ENCODE data around the gene PTDSS2.

PTDSS2 gene

GRCh38 chr11:494761-495536 is 44.9 kb downstream of the PTDSS2 start:
- peak in 10 of 14 donors; percentile 41 to 88 (median 64) for DNase-seq

GRCh38 chr11:495537-495931 is 45.5 kb downstream of the PTDSS2 start:
- DNase-seq = no peak

DNA sequence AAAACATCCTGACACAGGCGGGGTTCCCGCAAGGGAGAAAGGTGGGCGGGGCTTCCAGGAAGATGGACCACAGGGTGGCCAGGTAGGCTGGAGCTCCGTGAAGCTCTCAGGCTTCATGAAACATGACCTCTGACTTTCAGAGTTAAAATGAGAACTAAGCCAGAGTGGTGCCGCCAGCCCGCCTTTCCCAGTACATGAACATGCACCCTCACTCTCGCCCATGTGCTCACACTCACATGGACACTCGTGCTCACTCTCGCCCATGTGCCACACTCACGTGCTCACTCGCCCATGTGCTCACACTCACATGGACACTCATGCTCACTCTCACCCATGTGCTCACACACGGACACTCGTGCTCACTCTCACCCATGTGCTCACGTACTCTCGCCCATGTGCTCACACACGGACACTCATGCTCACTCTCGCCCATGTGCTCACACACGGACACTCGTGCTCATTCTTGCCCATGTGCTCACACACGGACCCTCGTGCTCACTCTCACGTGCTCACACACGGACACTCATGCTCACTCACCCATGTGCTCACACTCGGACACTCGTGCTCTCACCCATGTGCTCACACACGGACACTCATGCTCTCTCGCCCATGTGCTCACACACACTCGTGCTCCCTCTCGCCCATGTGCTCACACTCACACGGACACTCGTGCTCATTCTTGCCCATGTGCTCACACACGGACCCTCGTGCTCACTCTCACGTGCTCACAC is 46.9 kb downstream of the PTDSS2 start:
- DNase-seq = no peak

DNA sequence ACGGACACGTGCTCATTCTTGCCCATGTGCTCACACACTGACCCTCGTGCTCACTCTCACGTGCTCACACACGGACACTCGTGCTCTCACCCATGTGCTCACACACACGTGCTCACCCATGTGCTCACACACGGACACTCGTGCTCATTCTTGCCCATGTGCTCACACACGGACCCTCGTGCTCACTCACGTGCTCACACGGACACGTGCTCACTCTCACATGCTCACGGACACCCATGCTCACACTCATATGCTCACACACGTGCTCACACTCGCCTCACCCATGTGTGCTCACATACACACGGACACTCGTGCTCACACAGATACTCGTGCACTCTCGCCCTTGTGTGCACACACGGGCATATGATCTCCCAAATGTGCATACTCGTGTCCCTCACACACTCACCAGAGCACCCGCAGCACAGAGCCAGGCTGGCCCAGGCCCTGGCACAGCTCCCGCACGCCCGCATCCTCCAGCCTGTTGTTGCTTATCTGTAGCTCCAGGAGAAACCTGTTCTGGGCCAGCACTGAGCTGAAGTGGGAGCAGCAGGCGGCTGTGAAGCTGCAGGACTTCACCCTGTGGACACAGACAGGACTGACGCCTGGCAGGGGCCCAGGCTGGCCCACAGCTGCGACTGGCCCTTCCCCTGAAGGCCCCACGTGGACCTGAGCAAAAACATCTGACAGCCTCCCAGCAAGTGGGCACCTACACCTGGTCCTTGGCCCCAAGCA is 47.7 kb downstream of the PTDSS2 start:
- no peak for DNase-seq

- DNase-seq = no peak
These were observed 48.5 kb downstream of the PTDSS2 start for GRCh38 chr11:498297-499181.

GRCh38 chr11:499201-500076 is 49.4 kb downstream of the PTDSS2 start:
- no peak for DNase-seq

GRCh38 chr11:501001-501682 is 51.1 kb downstream of the PTDSS2 start:
- DNase-seq = no peak

DNA sequence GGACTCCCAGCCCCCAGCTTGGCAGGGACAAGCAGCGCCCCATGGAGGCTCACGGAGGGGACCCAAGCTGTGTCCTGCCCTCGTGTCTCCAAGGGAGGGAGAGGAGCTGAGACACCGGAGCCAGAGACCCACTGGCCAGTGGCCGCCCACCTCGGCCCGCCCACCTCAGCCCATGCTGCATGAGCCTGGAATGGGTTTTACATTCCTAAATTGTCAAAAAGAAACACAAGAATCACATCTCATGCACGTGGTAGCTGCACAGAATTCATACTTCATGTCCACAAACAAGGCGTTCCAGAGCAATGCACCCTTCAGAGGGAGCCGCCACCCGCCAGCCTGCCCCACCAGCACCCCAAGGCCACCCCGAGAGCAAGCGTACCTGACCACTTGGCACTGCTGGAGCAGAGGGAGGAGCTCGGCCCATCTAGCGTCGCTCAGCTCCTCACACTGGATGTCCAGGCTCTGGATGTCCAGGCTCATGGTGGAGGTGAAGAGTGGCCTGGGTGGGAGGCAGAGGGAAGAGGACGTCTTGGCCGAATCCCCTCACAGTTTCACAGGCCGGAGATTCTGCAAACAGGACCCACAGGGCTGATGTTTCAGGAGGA is 51.7 kb downstream of the PTDSS2 start:
- no peak for DNase-seq

- no peak for DNase-seq
These were observed 52.5 kb downstream of the PTDSS2 start for GRCh38 chr11:502288-503178.

DNA sequence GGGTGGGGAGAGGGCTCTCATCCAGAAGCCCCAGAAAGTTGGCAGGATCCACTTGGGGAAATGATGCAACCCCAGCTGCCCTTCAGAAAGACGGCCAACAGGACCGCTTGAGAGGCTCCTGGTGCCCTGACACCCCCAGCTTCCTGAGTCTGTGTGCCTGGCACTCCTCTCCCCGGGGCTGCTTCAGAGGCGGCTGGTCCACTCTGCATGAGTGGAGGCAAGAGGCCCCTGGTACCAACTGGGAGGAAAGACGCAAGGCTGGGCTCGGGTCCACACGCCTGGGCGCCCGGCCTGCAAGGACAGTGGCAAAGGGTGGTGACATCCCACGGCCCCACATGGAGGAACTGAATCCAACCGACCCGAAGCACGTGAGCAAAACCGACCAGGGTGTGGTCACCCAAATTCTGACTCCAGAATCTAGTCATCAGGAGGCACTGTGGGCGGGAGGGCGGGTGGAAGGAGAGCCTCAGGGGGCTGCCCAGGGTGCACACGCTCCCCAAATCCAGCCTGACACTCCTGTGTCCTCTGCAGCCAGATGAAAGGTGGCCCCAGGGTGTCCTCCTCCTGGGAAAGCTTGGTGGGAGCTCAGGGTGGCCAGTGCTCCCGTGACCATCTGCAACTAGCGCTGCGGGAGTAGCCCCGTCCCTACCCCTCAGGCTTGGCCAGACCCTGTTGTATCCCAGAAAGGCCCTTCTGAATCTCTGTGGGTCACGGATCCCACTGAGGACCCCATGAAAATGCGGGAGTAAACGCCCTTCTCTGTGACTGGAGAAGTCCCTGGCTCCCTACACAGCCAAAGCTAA is 53.3 kb downstream of the PTDSS2 start:
- peak in 13 of 14 donors; percentile 36 to 88 (median 69) for DNase-seq

- DNase-seq = peak in 2 of 14 donors; percentile 56 to 64
These were observed 54.2 kb downstream of the PTDSS2 start for GRCh38 chr11:504053-504993.

DNA sequence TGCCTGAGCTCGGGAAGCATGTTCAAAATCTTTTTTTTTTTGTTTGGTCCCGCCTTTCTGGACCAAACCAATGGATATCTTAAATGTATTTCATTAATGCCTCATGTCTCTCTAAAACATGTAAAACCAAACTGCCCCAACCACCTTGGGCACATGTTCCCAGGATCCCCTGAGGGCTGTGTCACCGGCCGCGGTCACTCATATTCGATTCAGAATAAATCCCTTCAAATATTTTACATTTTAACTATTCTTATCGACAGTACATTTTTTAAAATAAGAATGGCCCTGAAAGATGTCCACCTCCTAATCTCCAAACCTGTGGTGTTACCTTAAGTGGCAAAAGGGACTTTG is 54.9 kb downstream of the PTDSS2 start:
- no peak for DNase-seq

DNA sequence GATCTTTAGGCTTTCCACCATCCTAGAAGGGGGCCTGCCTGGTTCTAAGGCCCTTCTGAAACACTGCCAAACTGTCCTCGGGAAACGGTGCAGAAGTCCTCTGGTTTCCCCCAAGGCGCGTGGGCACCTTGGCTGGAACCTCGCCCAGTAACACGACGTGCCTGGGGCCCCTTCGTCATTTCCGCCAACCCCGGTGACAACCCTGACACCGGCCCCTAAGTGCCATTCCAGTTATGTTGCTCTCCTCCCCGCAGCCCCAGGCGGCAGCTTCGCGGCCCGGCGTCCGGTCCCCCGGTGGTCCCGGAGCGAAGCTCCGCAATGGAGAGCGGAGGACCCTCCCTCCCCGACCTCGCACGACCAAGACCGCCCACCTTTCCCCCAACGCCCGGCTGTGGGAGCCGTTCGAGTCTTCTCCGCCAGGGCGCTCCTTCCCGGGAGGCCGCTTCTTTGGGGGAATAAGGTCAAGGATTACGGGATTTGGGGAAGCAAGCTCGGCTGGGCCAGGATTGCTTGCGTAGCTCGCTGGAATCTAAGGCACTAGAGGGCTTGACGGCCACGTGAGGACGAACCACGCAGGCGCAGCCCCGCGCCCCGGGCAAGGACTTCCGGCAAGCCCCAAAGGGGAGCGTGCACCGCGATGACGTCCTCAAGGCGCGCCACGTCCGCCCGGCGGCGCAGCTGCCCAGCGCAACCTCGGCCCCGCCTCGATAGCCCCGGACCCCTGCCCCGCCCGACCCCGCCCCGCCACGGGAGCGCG is 56.3 kb downstream of the PTDSS2 start:
- peak; percentile 85 to 98 (median 97) for DNase-seq

DNA sequence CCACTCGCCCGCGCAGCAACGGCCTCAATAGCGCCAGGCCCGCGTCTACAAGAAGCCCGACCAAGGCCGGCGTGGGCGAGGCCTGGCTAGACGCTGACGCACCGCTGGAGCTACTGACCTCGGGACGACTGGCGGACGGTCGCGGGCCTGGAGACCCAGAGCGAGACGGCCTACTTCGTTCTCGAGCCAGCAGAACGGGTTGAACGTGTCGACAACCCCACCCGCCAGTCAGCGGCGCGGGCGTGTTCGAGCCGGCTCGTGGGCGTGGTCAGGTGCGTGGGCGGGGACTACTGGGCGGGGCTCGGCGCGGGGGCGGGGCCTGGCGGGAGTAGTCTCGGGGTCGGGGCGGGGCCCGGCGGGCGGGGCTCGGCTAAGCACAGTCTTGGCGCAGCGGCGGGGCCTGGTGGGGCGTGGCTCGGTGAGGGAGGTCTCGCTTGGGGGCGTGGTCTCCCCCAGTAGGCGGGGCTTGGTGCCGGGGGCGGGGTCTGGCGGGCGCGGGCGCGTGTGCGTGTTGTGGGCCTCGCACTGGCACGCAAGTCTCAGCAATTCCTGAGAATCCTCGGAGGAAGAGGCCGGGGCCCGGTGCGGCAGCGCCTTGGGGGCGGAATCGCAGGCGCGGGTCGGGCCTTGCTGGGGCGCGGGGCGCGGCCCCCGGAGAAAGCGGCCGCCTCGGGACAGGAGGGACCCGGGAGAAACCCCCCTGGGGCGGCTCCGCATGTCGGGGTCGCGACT is 57.1 kb downstream of the PTDSS2 start, which contains the start of gene RNH1:
RNH1 (minus strand) TSS at position 248 of the 732 bp plus-strand sequence. CDS start 5,080 bp downstream, outside the sequence.
- peak; percentile 85 to 98 (median 97) for DNase-seq
